Measurements from ENCODE around the gene HBM. TPM values are rescaled to one million over a fixed set of nuclear protein-coding genes. Genes with fewer than 3 reads are reported as not detected.

The HBM gene
- total RNA-seq: 1 to 10 TPM in 4 of 6 experiments, not detected in 2; 1.1 to 8.4 (median 2.0) TPM
- long read RNA-seq, partial matches to known transcripts: 0 of 1 reads
- long read RNA-seq, other reads (novel, unspliced or antisense): 0 of 1 reads

DNA sequence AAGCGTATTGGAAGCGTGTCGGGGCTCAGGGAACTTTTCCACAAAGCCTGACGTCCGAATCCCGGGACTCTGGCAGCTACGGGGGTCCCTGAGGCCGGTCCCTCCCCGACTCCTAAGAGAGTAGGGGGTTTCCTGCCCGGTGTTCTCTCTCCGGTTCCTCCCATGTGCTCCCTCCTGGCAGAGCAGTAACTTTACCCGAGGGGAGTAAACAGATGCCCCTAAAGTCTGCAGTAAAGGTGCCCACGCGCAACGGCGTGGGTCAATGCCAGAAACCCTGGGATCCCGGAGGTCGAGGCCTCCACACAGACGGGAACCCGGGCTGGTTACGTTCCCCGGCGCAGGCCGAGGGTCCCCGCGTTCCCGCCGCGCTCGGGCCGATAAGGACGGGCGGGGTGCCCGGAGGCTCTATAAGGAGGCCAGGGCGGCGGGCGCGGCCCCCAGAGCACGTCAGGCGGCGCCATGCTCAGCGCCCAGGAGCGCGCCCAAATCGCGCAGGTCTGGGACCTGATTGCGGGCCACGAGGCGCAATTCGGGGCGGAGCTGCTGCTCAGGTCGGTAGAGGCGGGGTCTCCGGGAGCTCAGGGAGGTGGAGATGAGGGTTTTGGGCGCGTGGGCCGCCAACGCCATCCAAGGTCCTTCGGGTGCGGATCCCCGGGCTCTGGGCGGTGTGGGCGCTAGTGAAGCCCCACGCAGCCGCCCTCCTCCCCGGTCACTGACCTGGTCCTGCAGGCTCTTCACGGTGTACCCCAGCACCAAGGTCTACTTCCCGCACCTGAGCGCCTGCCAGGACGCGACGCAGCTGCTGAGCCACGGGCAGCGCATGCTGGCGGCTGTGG is at the start of gene HBM:
TSS of gene HBM (plus strand) at position 440 of the 836 bp plus-strand sequence. CDS start at position 460, 20 bp downstream.
- 0% methylated on average over 4 of the region's 75 CpGs for WGBS (ENCODE audit: insufficient coverage, low coverage, low lambda C conversion rate, missing lambda C conversion rate)
- Histone ChIP-seq H3K27ac (no peak within 1 kb of the TSS), H3K27me3 (peaks cover 13 to 43% of the 10 kb centered on the region in 2 donors), H3K36me3 (no peaks in the 10 kb centered on the region), H3K4me3 (no peak within 1 kb of the TSS), H3K4me1 (peaks cover 0 to 7% (median 0%) of the 10 kb centered on the region in 4 donors), H3K9me3 (no peaks in the 10 kb centered on the region)
- ATAC-seq (no peak), DNase-seq (no peak)
- intact Hi-C loops (cut with DNase I): no loop called here
- TF ChIP-seq, protein P1, sequence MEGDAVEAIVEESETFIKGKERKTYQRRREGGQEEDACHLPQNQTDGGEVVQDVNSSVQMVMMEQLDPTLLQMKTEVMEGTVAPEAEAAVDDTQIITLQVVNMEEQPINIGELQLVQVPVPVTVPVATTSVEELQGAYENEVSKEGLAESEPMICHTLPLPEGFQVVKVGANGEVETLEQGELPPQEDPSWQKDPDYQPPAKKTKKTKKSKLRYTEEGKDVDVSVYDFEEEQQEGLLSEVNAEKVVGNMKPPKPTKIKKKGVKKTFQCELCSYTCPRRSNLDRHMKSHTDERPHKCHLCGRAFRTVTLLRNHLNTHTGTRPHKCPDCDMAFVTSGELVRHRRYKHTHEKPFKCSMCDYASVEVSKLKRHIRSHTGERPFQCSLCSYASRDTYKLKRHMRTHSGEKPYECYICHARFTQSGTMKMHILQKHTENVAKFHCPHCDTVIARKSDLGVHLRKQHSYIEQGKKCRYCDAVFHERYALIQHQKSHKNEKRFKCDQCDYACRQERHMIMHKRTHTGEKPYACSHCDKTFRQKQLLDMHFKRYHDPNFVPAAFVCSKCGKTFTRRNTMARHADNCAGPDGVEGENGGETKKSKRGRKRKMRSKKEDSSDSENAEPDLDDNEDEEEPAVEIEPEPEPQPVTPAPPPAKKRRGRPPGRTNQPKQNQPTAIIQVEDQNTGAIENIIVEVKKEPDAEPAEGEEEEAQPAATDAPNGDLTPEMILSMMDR (IDR thresholded peaks at IDR 0.05): no peak
- no peak for TF ChIP-seq POLR2A (IDR thresholded peaks at IDR 0.05)

DNA sequence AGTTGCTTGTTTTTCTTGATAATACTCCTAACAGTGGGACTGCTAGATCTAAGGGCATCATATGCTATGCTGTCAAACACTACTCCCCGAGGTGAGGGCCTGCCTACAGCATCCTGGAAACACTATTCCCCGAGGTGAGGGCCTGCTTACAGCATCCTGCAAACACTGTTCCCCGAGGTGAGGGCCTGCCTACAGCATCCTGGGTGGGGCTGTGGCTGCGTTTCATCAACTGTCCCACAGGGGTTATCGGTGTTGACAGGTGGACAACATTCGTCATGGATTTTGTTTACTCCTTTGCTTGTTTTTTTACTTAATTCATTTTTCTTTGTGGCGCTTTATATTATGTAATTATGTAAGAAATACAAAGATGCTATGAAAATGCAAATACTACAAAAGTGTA is 49.8 kb upstream of the HBM start:
- H3K27me3 ChIP-seq: no peaks in the 10 kb centered on the region
- intact Hi-C loops (cut with DNase I): no loop called here
- peaks cover 0 to 21% (median 0%) of the 10 kb centered on the region in 4 donors for H3K36me3 ChIP-seq
- DNase-seq (peak in 1 of 3 donors; percentile 6), ATAC-seq (no peak)
- no peak overlapping the region for H3K4me3 ChIP-seq
- no peaks in the 10 kb centered on the region for H3K4me1 ChIP-seq
- no peaks in the 10 kb centered on the region for H3K9me3 ChIP-seq
- TF ChIP-seq, protein P1 (IDR thresholded peaks at IDR 0.05): no peak
- no peak for TF ChIP-seq POLR2A (IDR thresholded peaks at IDR 0.05)
- 75% methylated on average over 5 of the region's 7 CpGs for WGBS (ENCODE audit: insufficient coverage, low coverage, low lambda C conversion rate, missing lambda C conversion rate)
- H3K27ac ChIP-seq: no peak overlapping the region

DNA sequence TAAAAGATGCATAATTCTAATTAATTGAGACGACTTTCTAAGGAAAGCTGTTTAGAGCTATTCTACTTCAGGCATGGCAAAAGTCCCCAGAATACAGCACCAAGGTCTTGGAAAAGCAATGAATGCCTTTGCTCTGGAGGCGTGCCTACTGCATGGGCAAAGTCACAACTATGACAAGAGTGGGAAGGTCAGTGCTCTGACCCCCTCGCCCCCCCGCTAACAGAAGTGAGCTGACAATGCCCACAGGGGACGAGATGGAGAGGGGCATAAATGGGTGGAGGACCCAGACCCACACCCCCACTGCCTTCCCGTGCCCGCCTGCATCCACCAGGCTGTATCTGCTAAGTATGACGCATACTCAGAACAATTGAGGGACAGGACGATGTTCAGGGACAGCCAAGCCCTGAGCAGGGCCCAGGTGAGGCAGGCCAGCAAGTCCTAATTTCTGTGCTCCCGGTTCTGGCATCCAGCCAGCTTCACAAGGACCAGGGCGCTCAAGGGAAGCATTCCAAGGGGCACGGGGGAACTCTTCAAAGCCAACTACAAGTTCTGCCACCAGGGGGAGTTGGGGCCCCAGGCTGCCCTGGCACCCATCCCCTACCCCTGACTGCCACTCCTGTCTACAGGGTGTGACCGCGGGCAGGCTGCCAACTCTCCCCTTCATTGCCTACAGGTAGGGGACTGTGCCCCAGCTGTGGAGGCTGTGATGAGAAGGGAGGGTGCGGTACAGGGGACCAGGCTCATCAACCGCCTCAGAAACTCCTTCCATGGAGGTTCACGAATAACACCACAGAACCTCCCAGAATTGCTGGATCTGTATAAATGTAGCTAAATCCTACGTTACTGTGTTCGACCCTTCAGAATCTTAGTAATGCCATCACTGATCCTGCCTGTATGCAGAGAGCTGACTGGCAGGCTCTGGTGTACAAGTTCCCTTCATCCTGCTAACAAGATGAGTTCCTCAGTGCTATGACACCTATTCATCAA is 48.1 kb upstream of the HBM start:
- Histone ChIP-seq H3K4me1 (no peaks in the 10 kb centered on the region), H3K36me3 (peaks cover 0 to 8% (median 0%) of the 10 kb centered on the region in 4 donors), H3K27me3 (no peaks in the 10 kb centered on the region), H3K9me3 (no peaks in the 10 kb centered on the region), H3K27ac (no peak overlapping the region), H3K4me3 (no peak overlapping the region)
- intact Hi-C loops (cut with DNase I): no loop called here
- DNase-seq (peak in 2 of 3 donors; percentile 72 to 79), ATAC-seq (peak; percentile 69 to 82 (median 76))
- 74% methylated on average over 8 of the region's 19 CpGs for WGBS (ENCODE audit: insufficient coverage, low coverage, low lambda C conversion rate, missing lambda C conversion rate)
- TF ChIP-seq, protein P1 (IDR thresholded peaks at IDR 0.05): peak; percentile 46 to 66 (median 66)
- no peak for TF ChIP-seq POLR2A (IDR thresholded peaks at IDR 0.05)

- no peak overlapping the region for H3K27ac ChIP-seq
- 86% methylated on average over 1 of the region's 2 CpGs for WGBS (ENCODE audit: insufficient coverage, low coverage, low lambda C conversion rate, missing lambda C conversion rate)
- H3K9me3 ChIP-seq: no peaks in the 10 kb centered on the region
- TF ChIP-seq, protein P1 (IDR thresholded peaks at IDR 0.05): no peak
- TF ChIP-seq POLR2A (IDR thresholded peaks at IDR 0.05): no peak
- DNase-seq (no peak), ATAC-seq (peak in 1 of 4 donors; percentile 27)
- H3K4me3 ChIP-seq: no peak overlapping the region
- intact Hi-C loops (cut with DNase I): no loop called here
- no peaks in the 10 kb centered on the region for H3K27me3 ChIP-seq
- H3K36me3 ChIP-seq: peaks cover 0 to 8% (median 0%) of the 10 kb centered on the region in 4 donors
- no peaks in the 10 kb centered on the region for H3K4me1 ChIP-seq
These were observed 46.9 kb upstream of the HBM start for GRCh38 chr16:118857-119256.
